GM06990 (cell line): ENCODE data around the gene PRSS16.
"Not testable (repeated sequence)": the region's sequence is repeated elsewhere in the genome, so short reads cannot be mapped to it uniquely, and the experiment has no call there.

Experiments used
- DNase-seq: peaks from one replicate; pipeline ENCODE4 v3.0.0-alpha.2; 2011; ENCODE audit not compliant: insufficient read length; ENCODE audit errors: extremely low read depth
- H3K27me3 ChIP-seq: replicated peaks from 2 replicates; pipeline ENCODE4 v1.6.0; 2011; ENCODE audit warnings: low read length; ENCODE audit not compliant: control insufficient read depth, insufficient read depth
- H3K36me3 ChIP-seq: 2 replicates; pipeline ENCODE4 v1.5.1; 2011; ENCODE audit warnings: low read length; ENCODE audit not compliant: control insufficient read depth, insufficient read depth
- H3K4me3 ChIP-seq: replicated peaks from 2 replicates; pipeline ENCODE4 v1.5.1; 2011; ENCODE audit warnings: low read depth, mild to moderate bottlenecking, control low read depth, low read length
- CTCF ChIP-seq: IDR thresholded peaks from 2 replicates; pipeline ENCODE4 v1.5.1; 2011; ENCODE audit warnings: low read length, control low read depth, mild to moderate bottlenecking, inconsistent platforms; ENCODE audit not compliant: insufficient read depth, poor library complexity, severe bottlenecking

The PRSS16 gene

GRCh38 chr6:27260369-27260768 is 12.9 kb downstream of the PRSS16 start:
- no peak overlapping the region for H3K4me3 ChIP-seq

GRCh38 chr6:27260836-27261375 is 13.4 kb downstream of the PRSS16 start:
- TF ChIP-seq CTCF = no peak
- no peak for DNase-seq
- H3K27me3 ChIP-seq = no peaks in the 10 kb centered on the region
- no peaks in the 10 kb centered on the region for H3K36me3 ChIP-seq
- no peak overlapping the region for H3K4me3 ChIP-seq

More at GRCh38 chr6:27260369-27260768, 12.9 kb downstream of the PRSS16 start:
- TF ChIP-seq CTCF = no peak
- Histone ChIP-seq H3K36me3 (no peaks in the 10 kb centered on the region), H3K27me3 (no peaks in the 10 kb centered on the region)
- no peak for DNase-seq

GRCh38 chr6:27263886-27264285 is 16.4 kb downstream of the PRSS16 start:
- no peak for DNase-seq
- no peak for TF ChIP-seq CTCF
- Histone ChIP-seq H3K36me3 (no peaks in the 10 kb centered on the region), H3K27me3 (no peaks in the 10 kb centered on the region), H3K4me3 (no peak overlapping the region)

- not testable (repeated sequence) for H3K27me3 ChIP-seq
These were observed 19.5 kb downstream of the PRSS16 start for GRCh38 chr6:27267003-27267402.

GRCh38 chr6:27267857-27268434 is 20.4 kb downstream of the PRSS16 start:
- DNase-seq = no peak
- no peak overlapping the region for H3K4me3 ChIP-seq
- no peak for TF ChIP-seq CTCF
- no peaks in the 10 kb centered on the region for H3K27me3 ChIP-seq
- H3K36me3 ChIP-seq = no peaks in the 10 kb centered on the region

More at GRCh38 chr6:27267003-27267402, 19.5 kb downstream of the PRSS16 start:
- not testable (repeated sequence) for DNase-seq, H3K4me3 ChIP-seq, H3K36me3 ChIP-seq

GRCh38 chr6:27268803-27269202 is 21.3 kb downstream of the PRSS16 start:
- H3K27me3 ChIP-seq = no peaks in the 10 kb centered on the region
- no peak for TF ChIP-seq CTCF
- DNase-seq = no peak
- no peaks in the 10 kb centered on the region for H3K36me3 ChIP-seq
- H3K4me3 ChIP-seq = no peak overlapping the region
